IPS-18c (cell line): ENCODE measurements around the gene FAM107A.

Source experiments
- H3K4me3 ChIP-seq: 2 replicates; pipeline ENCODE4 v1.7.0; 2013; ENCODE audit warnings: low read depth, mild to moderate bottlenecking, low read length, moderate library complexity; ENCODE audit not compliant: insufficient read depth
- H3K9me3 ChIP-seq: one replicate; pipeline ENCODE4 v1.6.1; 2013; ENCODE audit warnings: mild to moderate bottlenecking, low read length, moderate library complexity; ENCODE audit not compliant: control insufficient read depth, insufficient read depth

FAM107A gene

GRCh38 chr3:58577269-58577821 is at the start of gene FAM107A:
TSS of gene FAM107A (minus strand) at chr3:58577391. CDS start at chr3:58569860, 7,531 bp downstream.
- Histone ChIP-seq H3K9me3 (no peaks in the 10 kb centered on the region), H3K4me3 (no peak within 1 kb of the TSS)

- Histone ChIP-seq H3K4me3 (no peak overlapping the region), H3K9me3 (peaks cover 3% of the 10 kb centered on the region)
Measured at GRCh38 chr3:58625196-58625824, 48.1 kb upstream of the FAM107A start.

- peaks cover 3% of the 10 kb centered on the region for H3K9me3 ChIP-seq
- no peak overlapping the region for H3K4me3 ChIP-seq
Measured at GRCh38 chr3:58624550-58624949, 47.4 kb upstream of the FAM107A start.

GRCh38 chr3:58623961-58624360 is 46.8 kb upstream of the FAM107A start:
- peaks cover 3% of the 10 kb centered on the region for H3K9me3 ChIP-seq
- no peak overlapping the region for H3K4me3 ChIP-seq

- Histone ChIP-seq H3K9me3 (peaks cover 3% of the 10 kb centered on the region), H3K4me3 (no peak overlapping the region)
Measured at GRCh38 chr3:58623478-58623877, 46.3 kb upstream of the FAM107A start.

- Histone ChIP-seq H3K9me3 (peaks cover 3% of the 10 kb centered on the region), H3K4me3 (no peak overlapping the region)
Measured at GRCh38 chr3:58622892-58623291, 45.7 kb upstream of the FAM107A start.

- Histone ChIP-seq H3K4me3 (no peak overlapping the region), H3K9me3 (peaks cover 3% of the 10 kb centered on the region)
Measured at GRCh38 chr3:58622436-58622835, 45.2 kb upstream of the FAM107A start.

- H3K9me3 ChIP-seq: peaks cover 3% of the 10 kb centered on the region
- H3K4me3 ChIP-seq: no peak overlapping the region; the same call in 1 of the 2 replicates
Measured at GRCh38 chr3:58621086-58621830, 44.1 kb upstream of the FAM107A start.

- Histone ChIP-seq H3K4me3 (no peak overlapping the region; the same call in 1 of the 2 replicates), H3K9me3 (peaks cover 3% of the 10 kb centered on the region)
Measured at GRCh38 chr3:58620421-58620820, 43.2 kb upstream of the FAM107A start.

- no peak overlapping the region for H3K4me3 ChIP-seq
- H3K9me3 ChIP-seq: no peaks in the 10 kb centered on the region
Measured at GRCh38 chr3:58617338-58617761, 40.2 kb upstream of the FAM107A start.

- Histone ChIP-seq H3K4me3 (no peak overlapping the region), H3K9me3 (no peaks in the 10 kb centered on the region)
Measured at GRCh38 chr3:58613236-58614132, 36.3 kb upstream of the FAM107A start.

- no peak overlapping the region for H3K4me3 ChIP-seq
- no peaks in the 10 kb centered on the region for H3K9me3 ChIP-seq
Measured at GRCh38 chr3:58612830-58613229, 35.6 kb upstream of the FAM107A start.

GRCh38 chr3:58609990-58610389 is 32.8 kb upstream of the FAM107A start:
- no peaks in the 10 kb centered on the region for H3K9me3 ChIP-seq

GRCh38 chr3:58608648-58609047 is 31.5 kb upstream of the FAM107A start:
- no peaks in the 10 kb centered on the region for H3K9me3 ChIP-seq
- no peak overlapping the region for H3K4me3 ChIP-seq

More at GRCh38 chr3:58609990-58610389, 32.8 kb upstream of the FAM107A start:
- H3K4me3 ChIP-seq: no peak overlapping the region

GRCh38 chr3:58607816-58608215 is 30.6 kb upstream of the FAM107A start:
- H3K9me3 ChIP-seq: no peaks in the 10 kb centered on the region
- H3K4me3 ChIP-seq: no peak overlapping the region

- no peak overlapping the region for H3K4me3 ChIP-seq
- no peaks in the 10 kb centered on the region for H3K9me3 ChIP-seq
Measured at GRCh38 chr3:58606693-58607092, 29.5 kb upstream of the FAM107A start.

- Histone ChIP-seq H3K4me3 (no peak overlapping the region), H3K9me3 (no peaks in the 10 kb centered on the region)
Measured at GRCh38 chr3:58604031-58604430, 26.8 kb upstream of the FAM107A start.
